ENCODE measurements around the gene TECTB.
A peak's percentile ranks its signal among the peaks of the same experiment; 100 is the strongest.

TECTB gene

GRCh38 chr10:112308125-112308502 lies 24.9 kb downstream of the TECTB start:
- Histone ChIP-seq H3K27me3 (ENCODE audit: insufficient read depth, low read depth, severe bottlenecking) (no peaks in the 10 kb centered on the region), H3K4me3 (ENCODE audit: low read depth, low read length) (no peak overlapping the region), H3K27ac (no peak overlapping the region), H3K9me3 (ENCODE audit: severe bottlenecking) (no peaks in the 10 kb centered on the region), H3K36me3 (no peaks in the 10 kb centered on the region)
- TF ChIP-seq CTCF (IDR thresholded peaks at IDR 0.05; ENCODE audit: low read depth, low read length), result no peak
- no peak for DNase-seq

- Histone ChIP-seq H3K27me3 (ENCODE audit: insufficient read depth, low read depth, severe bottlenecking) (peaks cover 3% of the 10 kb centered on the region), H3K9me3 (ENCODE audit: severe bottlenecking) (no peaks in the 10 kb centered on the region), H3K36me3 (no peaks in the 10 kb centered on the region), H3K27ac (no peak overlapping the region), H3K4me3 (ENCODE audit: low read depth, low read length) (no peak overlapping the region)
- DNase-seq, result no peak
- no peak for TF ChIP-seq CTCF (IDR thresholded peaks at IDR 0.05; ENCODE audit: low read depth, low read length)
These were observed 28.3 kb downstream of the TECTB start for GRCh38 chr10:112311481-112311880.

GRCh38 chr10:112313234-112313633 lies 30.0 kb downstream of the TECTB start:
- Histone ChIP-seq H3K4me3 (ENCODE audit: low read depth, low read length) (no peak overlapping the region), H3K27me3 (ENCODE audit: insufficient read depth, low read depth, severe bottlenecking) (peaks cover 3% of the 10 kb centered on the region), H3K27ac (no peak overlapping the region), H3K9me3 (ENCODE audit: severe bottlenecking) (no peaks in the 10 kb centered on the region), H3K36me3 (no peaks in the 10 kb centered on the region)
- DNase-seq, result no peak
- no peak for TF ChIP-seq CTCF (IDR thresholded peaks at IDR 0.05; ENCODE audit: low read depth, low read length)

GRCh38 chr10:112313911-112314310 lies 30.7 kb downstream of the TECTB start:
- H3K27ac ChIP-seq, result no peak overlapping the region
- no peaks in the 10 kb centered on the region for H3K9me3 ChIP-seq (ENCODE audit: severe bottlenecking)
- DNase-seq, result no peak
- H3K36me3 ChIP-seq, result no peaks in the 10 kb centered on the region
- no peak for TF ChIP-seq CTCF (IDR thresholded peaks at IDR 0.05; ENCODE audit: low read depth, low read length)
- H3K27me3 ChIP-seq (ENCODE audit: insufficient read depth, low read depth, severe bottlenecking), result peaks cover 3% of the 10 kb centered on the region
- no peak overlapping the region for H3K4me3 ChIP-seq (ENCODE audit: low read depth, low read length)

GRCh38 chr10:112314822-112315474 lies 31.7 kb downstream of the TECTB start:
- peak; percentile 73 for DNase-seq
- Histone ChIP-seq H3K4me3 (ENCODE audit: low read depth, low read length) (no peak overlapping the region), H3K36me3 (no peaks in the 10 kb centered on the region), H3K27ac (no peak overlapping the region), H3K27me3 (ENCODE audit: insufficient read depth, low read depth, severe bottlenecking) (peaks cover 3% of the 10 kb centered on the region), H3K9me3 (ENCODE audit: severe bottlenecking) (no peaks in the 10 kb centered on the region)
- peak; percentile 83 for TF ChIP-seq CTCF (IDR thresholded peaks at IDR 0.05; ENCODE audit: low read depth, low read length)

GRCh38 chr10:112327678-112328077 lies 44.5 kb downstream of the TECTB start:
- H3K27ac ChIP-seq, result no peak overlapping the region
- no peak overlapping the region for H3K4me3 ChIP-seq (ENCODE audit: low read depth, low read length)
- H3K27me3 ChIP-seq (ENCODE audit: insufficient read depth, low read depth, severe bottlenecking), result no peaks in the 10 kb centered on the region
- H3K9me3 ChIP-seq (ENCODE audit: severe bottlenecking), result no peaks in the 10 kb centered on the region
- no peak for TF ChIP-seq CTCF (IDR thresholded peaks at IDR 0.05; ENCODE audit: low read depth, low read length)
- no peaks in the 10 kb centered on the region for H3K36me3 ChIP-seq
- DNase-seq, result no peak

Measured in WERI-Rb-1 (cell line).